ENCODE measurements around the gene ARHGDIA.

Gene ARHGDIA

GRCh38 chr17:81911969-81912368 lies 40.8 kb upstream of the ARHGDIA start:
- peaks cover 24 to 48% of the 10 kb centered on the region in 2 donors for H3K36me3 ChIP-seq (ENCODE audit: control insufficient read depth in 1 of 2, insufficient read depth in 2 of 2, low read length in 2 of 2)
- H3K9me3 ChIP-seq (ENCODE audit: control insufficient read depth in 1 of 2, low read length in 2 of 2), result no peaks in the 10 kb centered on the region
- H3K4me1 ChIP-seq (ENCODE audit: control insufficient read depth in 1 of 2, insufficient read depth in 2 of 2, low read length in 2 of 2), result peaks cover 4 to 25% of the 10 kb centered on the region in 2 donors
- H3K27me3 ChIP-seq (ENCODE audit: low read depth, low read length), result no peaks in the 10 kb centered on the region
- H3K27ac ChIP-seq (ENCODE audit: low read length), result no peak overlapping the region
- peak overlapping the region in 1 of 2 donors; percentile 47 for H3K4me3 ChIP-seq (ENCODE audit: low read depth in 1 of 2, low read length in 2 of 2)

- Histone ChIP-seq H3K27ac (ENCODE audit: low read length) (peak within 1 kb of the TSS; percentile 29), H3K4me1 (ENCODE audit: control insufficient read depth in 1 of 2, insufficient read depth in 2 of 2, low read length in 2 of 2) (peaks cover 0 to 19% of the 10 kb centered on the region in 2 donors), H3K36me3 (ENCODE audit: control insufficient read depth in 1 of 2, insufficient read depth in 2 of 2, low read length in 2 of 2) (peaks cover 25 to 52% of the 10 kb centered on the region in 2 donors), H3K9me3 (ENCODE audit: control insufficient read depth in 1 of 2, low read length in 2 of 2) (no peaks in the 10 kb centered on the region), H3K27me3 (ENCODE audit: low read depth, low read length) (no peaks in the 10 kb centered on the region), H3K4me3 (ENCODE audit: low read depth in 1 of 2, low read length in 2 of 2) (peak within 1 kb of the TSS; percentile 67 to 84)
Observed at GRCh38 chr17:81911277-81911961, 40.3 kb upstream of the ARHGDIA start, which contains the start of gene PCYT2. PCYT2 (minus strand) TSS chr17:81911399; CDS start chr17:81911355, 44 bp downstream.

- H3K4me3 ChIP-seq (ENCODE audit: low read depth in 1 of 2, low read length in 2 of 2), result peak overlapping the region; percentile 67 to 84
- H3K9me3 ChIP-seq (ENCODE audit: control insufficient read depth in 1 of 2, low read length in 2 of 2), result no peaks in the 10 kb centered on the region
- H3K27me3 ChIP-seq (ENCODE audit: low read depth, low read length), result no peaks in the 10 kb centered on the region
- H3K36me3 ChIP-seq (ENCODE audit: control insufficient read depth in 1 of 2, insufficient read depth in 2 of 2, low read length in 2 of 2), result peaks cover 28 to 54% of the 10 kb centered on the region in 2 donors
- peak overlapping the region; percentile 29 for H3K27ac ChIP-seq (ENCODE audit: low read length)
- H3K4me1 ChIP-seq (ENCODE audit: control insufficient read depth in 1 of 2, insufficient read depth in 2 of 2, low read length in 2 of 2), result peaks cover 0 to 14% of the 10 kb centered on the region in 2 donors
Observed at GRCh38 chr17:81910840-81911276, 39.7 kb upstream of the ARHGDIA start.

GRCh38 chr17:81909966-81910839 lies 39.1 kb upstream of the ARHGDIA start:
- peaks cover 0 to 13% of the 10 kb centered on the region in 2 donors for H3K4me1 ChIP-seq (ENCODE audit: control insufficient read depth in 1 of 2, insufficient read depth in 2 of 2, low read length in 2 of 2)
- peaks cover 21 to 48% of the 10 kb centered on the region in 2 donors for H3K36me3 ChIP-seq (ENCODE audit: control insufficient read depth in 1 of 2, insufficient read depth in 2 of 2, low read length in 2 of 2)
- H3K4me3 ChIP-seq (ENCODE audit: low read depth in 1 of 2, low read length in 2 of 2), result peak overlapping the region; percentile 67 to 84
- H3K27me3 ChIP-seq (ENCODE audit: low read depth, low read length), result no peaks in the 10 kb centered on the region
- peak overlapping the region; percentile 29 for H3K27ac ChIP-seq (ENCODE audit: low read length)
- no peaks in the 10 kb centered on the region for H3K9me3 ChIP-seq (ENCODE audit: control insufficient read depth in 1 of 2, low read length in 2 of 2)

- no peaks in the 10 kb centered on the region for H3K27me3 ChIP-seq (ENCODE audit: low read depth, low read length)
- H3K36me3 ChIP-seq (ENCODE audit: control insufficient read depth in 1 of 2, insufficient read depth in 2 of 2, low read length in 2 of 2), result peaks cover 15 to 39% of the 10 kb centered on the region in 2 donors
- H3K27ac ChIP-seq (ENCODE audit: low read length), result no peak overlapping the region
Observed at GRCh38 chr17:81909231-81909630, 38.1 kb upstream of the ARHGDIA start.

GRCh38 chr17:81908793-81909192 lies 37.7 kb upstream of the ARHGDIA start:
- Histone ChIP-seq H3K27me3 (ENCODE audit: low read depth, low read length) (no peaks in the 10 kb centered on the region), H3K36me3 (ENCODE audit: control insufficient read depth in 1 of 2, insufficient read depth in 2 of 2, low read length in 2 of 2) (peaks cover 11 to 34% of the 10 kb centered on the region in 2 donors)

More at GRCh38 chr17:81909231-81909630, 38.1 kb upstream of the ARHGDIA start:
- no peaks in the 10 kb centered on the region for H3K9me3 ChIP-seq (ENCODE audit: control insufficient read depth in 1 of 2, low read length in 2 of 2)
- H3K4me3 ChIP-seq (ENCODE audit: low read depth in 1 of 2, low read length in 2 of 2), result no peak overlapping the region
- H3K4me1 ChIP-seq (ENCODE audit: control insufficient read depth in 1 of 2, insufficient read depth in 2 of 2, low read length in 2 of 2), result peaks cover 0 to 13% of the 10 kb centered on the region in 2 donors

GRCh38 chr17:81907219-81908145 lies 36.3 kb upstream of the ARHGDIA start:
- Histone ChIP-seq H3K27ac (ENCODE audit: low read length) (no peak overlapping the region), H3K36me3 (ENCODE audit: control insufficient read depth in 1 of 2, insufficient read depth in 2 of 2, low read length in 2 of 2) (peaks cover 4 to 21% of the 10 kb centered on the region in 2 donors)

More at GRCh38 chr17:81908793-81909192, 37.7 kb upstream of the ARHGDIA start:
- no peaks in the 10 kb centered on the region for H3K9me3 ChIP-seq (ENCODE audit: control insufficient read depth in 1 of 2, low read length in 2 of 2)
- peaks cover 0 to 13% of the 10 kb centered on the region in 2 donors for H3K4me1 ChIP-seq (ENCODE audit: control insufficient read depth in 1 of 2, insufficient read depth in 2 of 2, low read length in 2 of 2)
- H3K27ac ChIP-seq (ENCODE audit: low read length), result no peak overlapping the region
- H3K4me3 ChIP-seq (ENCODE audit: low read depth in 1 of 2, low read length in 2 of 2), result no peak overlapping the region

GRCh38 chr17:81906476-81907218 lies 35.5 kb upstream of the ARHGDIA start:
- Histone ChIP-seq H3K4me1 (ENCODE audit: control insufficient read depth in 1 of 2, insufficient read depth in 2 of 2, low read length in 2 of 2) (peaks cover 0 to 24% of the 10 kb centered on the region in 2 donors), H3K27ac (ENCODE audit: low read length) (no peak overlapping the region), H3K27me3 (ENCODE audit: low read depth, low read length) (no peaks in the 10 kb centered on the region), H3K9me3 (ENCODE audit: control insufficient read depth in 1 of 2, low read length in 2 of 2) (no peaks in the 10 kb centered on the region), H3K4me3 (ENCODE audit: low read depth in 1 of 2, low read length in 2 of 2) (no peak overlapping the region), H3K36me3 (ENCODE audit: control insufficient read depth in 1 of 2, insufficient read depth in 2 of 2, low read length in 2 of 2) (peaks cover 4 to 18% of the 10 kb centered on the region in 2 donors)

More at GRCh38 chr17:81907219-81908145, 36.3 kb upstream of the ARHGDIA start:
- H3K27me3 ChIP-seq (ENCODE audit: low read depth, low read length), result no peaks in the 10 kb centered on the region
- H3K9me3 ChIP-seq (ENCODE audit: control insufficient read depth in 1 of 2, low read length in 2 of 2), result no peaks in the 10 kb centered on the region
- no peak overlapping the region for H3K4me3 ChIP-seq (ENCODE audit: low read depth in 1 of 2, low read length in 2 of 2)
- H3K4me1 ChIP-seq (ENCODE audit: control insufficient read depth in 1 of 2, insufficient read depth in 2 of 2, low read length in 2 of 2), result peaks cover 0 to 18% of the 10 kb centered on the region in 2 donors

GRCh38 chr17:81905993-81906392 lies 34.9 kb upstream of the ARHGDIA start:
- no peaks in the 10 kb centered on the region for H3K9me3 ChIP-seq (ENCODE audit: control insufficient read depth in 1 of 2, low read length in 2 of 2)
- H3K4me3 ChIP-seq (ENCODE audit: low read depth in 1 of 2, low read length in 2 of 2), result no peak overlapping the region
- peaks cover 4 to 18% of the 10 kb centered on the region in 2 donors for H3K36me3 ChIP-seq (ENCODE audit: control insufficient read depth in 1 of 2, insufficient read depth in 2 of 2, low read length in 2 of 2)
- peaks cover 0 to 23% of the 10 kb centered on the region in 2 donors for H3K4me1 ChIP-seq (ENCODE audit: control insufficient read depth in 1 of 2, insufficient read depth in 2 of 2, low read length in 2 of 2)
- peaks cover 5% of the 10 kb centered on the region for H3K27me3 ChIP-seq (ENCODE audit: low read depth, low read length)
- H3K27ac ChIP-seq (ENCODE audit: low read length), result no peak overlapping the region

- Histone ChIP-seq H3K27me3 (ENCODE audit: low read depth, low read length) (peaks cover 6% of the 10 kb centered on the region), H3K4me1 (ENCODE audit: control insufficient read depth in 1 of 2, insufficient read depth in 2 of 2, low read length in 2 of 2) (peaks cover 0 to 19% of the 10 kb centered on the region in 2 donors), H3K36me3 (ENCODE audit: control insufficient read depth in 1 of 2, insufficient read depth in 2 of 2, low read length in 2 of 2) (peaks cover 4 to 20% of the 10 kb centered on the region in 2 donors), H3K27ac (ENCODE audit: low read length) (no peak overlapping the region), H3K9me3 (ENCODE audit: control insufficient read depth in 1 of 2, low read length in 2 of 2) (no peaks in the 10 kb centered on the region), H3K4me3 (ENCODE audit: low read depth in 1 of 2, low read length in 2 of 2) (no peak overlapping the region)
Observed at GRCh38 chr17:81905424-81905875, 34.3 kb upstream of the ARHGDIA start.

Measured in muscle layer of duodenum (tissue), 2 donors.